Measurements from ENCODE around the gene TMEM107.

TMEM107 gene

DNA sequence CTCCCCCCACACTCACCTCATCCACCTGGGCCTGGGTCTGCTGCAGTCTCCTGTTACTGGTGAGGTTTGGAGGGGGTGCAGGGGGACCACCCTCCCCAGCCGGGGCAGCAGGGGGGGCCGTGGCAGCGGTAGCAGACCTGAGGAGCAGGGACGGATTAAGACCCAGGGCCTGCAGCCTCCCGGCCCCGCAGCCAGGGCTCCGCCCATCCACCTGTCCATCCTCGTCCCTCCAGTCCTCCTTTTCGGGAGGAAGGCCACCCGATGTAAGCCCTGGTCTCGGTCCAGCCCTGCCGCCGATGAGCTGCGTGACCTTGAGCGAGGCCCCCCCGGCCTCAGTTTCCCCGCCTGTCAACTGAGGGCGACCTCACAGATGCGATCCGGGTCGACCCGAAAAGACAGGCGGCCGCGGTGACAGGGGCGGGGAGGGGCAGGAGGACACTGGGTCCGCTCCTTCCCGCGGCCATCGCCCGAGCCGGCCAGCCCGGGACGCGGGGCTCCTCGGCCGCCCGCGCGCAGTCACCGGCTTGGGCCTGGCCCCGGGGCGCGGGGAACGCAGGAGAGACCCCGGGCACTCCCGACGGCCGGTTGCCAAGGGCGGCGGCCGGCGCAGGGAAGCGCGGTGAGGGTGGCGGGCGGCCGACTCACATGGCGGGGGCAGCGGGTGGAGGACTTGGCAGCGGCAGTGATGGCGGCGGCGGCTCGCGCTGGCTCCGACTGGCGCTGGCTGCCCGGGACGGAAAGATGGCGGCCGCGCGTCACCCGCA, 13.8 kb downstream of the TMEM107 start, which contains the start of gene VAMP2 (continued):
- no peak for TF ChIP-seq ZNF248 (tag by site-specific recombination; IDR thresholded peaks at IDR 0.05)
- TF ChIP-seq ZNF585B (tag by site-specific recombination; IDR thresholded peaks at IDR 0.05) = no peak
- TF ChIP-seq ZNF701 (tag by site-specific recombination; IDR thresholded peaks at IDR 0.05) = no peak
- TF ChIP-seq, protein P1, sequence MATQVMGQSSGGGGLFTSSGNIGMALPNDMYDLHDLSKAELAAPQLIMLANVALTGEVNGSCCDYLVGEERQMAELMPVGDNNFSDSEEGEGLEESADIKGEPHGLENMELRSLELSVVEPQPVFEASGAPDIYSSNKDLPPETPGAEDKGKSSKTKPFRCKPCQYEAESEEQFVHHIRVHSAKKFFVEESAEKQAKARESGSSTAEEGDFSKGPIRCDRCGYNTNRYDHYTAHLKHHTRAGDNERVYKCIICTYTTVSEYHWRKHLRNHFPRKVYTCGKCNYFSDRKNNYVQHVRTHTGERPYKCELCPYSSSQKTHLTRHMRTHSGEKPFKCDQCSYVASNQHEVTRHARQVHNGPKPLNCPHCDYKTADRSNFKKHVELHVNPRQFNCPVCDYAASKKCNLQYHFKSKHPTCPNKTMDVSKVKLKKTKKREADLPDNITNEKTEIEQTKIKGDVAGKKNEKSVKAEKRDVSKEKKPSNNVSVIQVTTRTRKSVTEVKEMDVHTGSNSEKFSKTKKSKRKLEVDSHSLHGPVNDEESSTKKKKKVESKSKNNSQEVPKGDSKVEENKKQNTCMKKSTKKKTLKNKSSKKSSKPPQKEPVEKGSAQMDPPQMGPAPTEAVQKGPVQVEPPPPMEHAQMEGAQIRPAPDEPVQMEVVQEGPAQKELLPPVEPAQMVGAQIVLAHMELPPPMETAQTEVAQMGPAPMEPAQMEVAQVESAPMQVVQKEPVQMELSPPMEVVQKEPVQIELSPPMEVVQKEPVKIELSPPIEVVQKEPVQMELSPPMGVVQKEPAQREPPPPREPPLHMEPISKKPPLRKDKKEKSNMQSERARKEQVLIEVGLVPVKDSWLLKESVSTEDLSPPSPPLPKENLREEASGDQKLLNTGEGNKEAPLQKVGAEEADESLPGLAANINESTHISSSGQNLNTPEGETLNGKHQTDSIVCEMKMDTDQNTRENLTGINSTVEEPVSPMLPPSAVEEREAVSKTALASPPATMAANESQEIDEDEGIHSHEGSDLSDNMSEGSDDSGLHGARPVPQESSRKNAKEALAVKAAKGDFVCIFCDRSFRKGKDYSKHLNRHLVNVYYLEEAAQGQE (tag by site-specific recombination; IDR thresholded peaks at IDR 0.05) = no peak
- TF ChIP-seq HOXC10 (CRISPR knock-in tag; IDR thresholded peaks at IDR 0.05) = no peak
- TF ChIP-seq TRIM28 (IDR thresholded peaks at IDR 0.05; ENCODE audit: borderline replicate concordance, low read length) = no peak
- TF ChIP-seq ZNF791 (tag by site-specific recombination; IDR thresholded peaks at IDR 0.05) = no peak
- no peak for TF ChIP-seq ZNF792 (tag by site-specific recombination; IDR thresholded peaks at IDR 0.05)
- TF ChIP-seq ZNF223 (tag by site-specific recombination; IDR thresholded peaks at IDR 0.05) = no peak
- no peak for TF ChIP-seq ZNF510 (tag by site-specific recombination; IDR thresholded peaks at IDR 0.05; ENCODE audit: insufficient replicate concordance)
- TF ChIP-seq ZEB2 (tag by site-specific recombination; IDR thresholded peaks at IDR 0.05) = no peak
- TF ChIP-seq ZNF548 (tag by site-specific recombination; IDR thresholded peaks at IDR 0.05) = no peak
- no peak for TF ChIP-seq ZNF16 (tag by site-specific recombination; IDR thresholded peaks at IDR 0.05; ENCODE audit: low read depth)
- TF ChIP-seq ZNF768 (tag by site-specific recombination; IDR thresholded peaks at IDR 0.05) = no peak
- TF ChIP-seq, protein P2, sequence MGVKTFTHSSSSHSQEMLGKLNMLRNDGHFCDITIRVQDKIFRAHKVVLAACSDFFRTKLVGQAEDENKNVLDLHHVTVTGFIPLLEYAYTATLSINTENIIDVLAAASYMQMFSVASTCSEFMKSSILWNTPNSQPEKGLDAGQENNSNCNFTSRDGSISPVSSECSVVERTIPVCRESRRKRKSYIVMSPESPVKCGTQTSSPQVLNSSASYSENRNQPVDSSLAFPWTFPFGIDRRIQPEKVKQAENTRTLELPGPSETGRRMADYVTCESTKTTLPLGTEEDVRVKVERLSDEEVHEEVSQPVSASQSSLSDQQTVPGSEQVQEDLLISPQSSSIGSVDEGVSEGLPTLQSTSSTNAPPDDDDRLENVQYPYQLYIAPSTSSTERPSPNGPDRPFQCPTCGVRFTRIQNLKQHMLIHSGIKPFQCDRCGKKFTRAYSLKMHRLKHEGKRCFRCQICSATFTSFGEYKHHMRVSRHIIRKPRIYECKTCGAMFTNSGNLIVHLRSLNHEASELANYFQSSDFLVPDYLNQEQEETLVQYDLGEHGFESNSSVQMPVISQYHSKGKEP (tag by site-specific recombination; IDR thresholded peaks at IDR 0.05) = peak; percentile 35; the same call in 1 of the 2 replicates
- TF ChIP-seq ZNF670 (tag by site-specific recombination; IDR thresholded peaks at IDR 0.05; ENCODE audit: low read depth) = no peak
- no peak for TF ChIP-seq ZNF324 (tag by site-specific recombination; IDR thresholded peaks at IDR 0.05)
- no peak for TF ChIP-seq ZNF473 (tag by site-specific recombination; IDR thresholded peaks at IDR 0.05)
- no peak for TF ChIP-seq REPIN1 (tag by site-specific recombination; IDR thresholded peaks at IDR 0.05; ENCODE audit: low read depth)
- TF ChIP-seq, protein P3, sequence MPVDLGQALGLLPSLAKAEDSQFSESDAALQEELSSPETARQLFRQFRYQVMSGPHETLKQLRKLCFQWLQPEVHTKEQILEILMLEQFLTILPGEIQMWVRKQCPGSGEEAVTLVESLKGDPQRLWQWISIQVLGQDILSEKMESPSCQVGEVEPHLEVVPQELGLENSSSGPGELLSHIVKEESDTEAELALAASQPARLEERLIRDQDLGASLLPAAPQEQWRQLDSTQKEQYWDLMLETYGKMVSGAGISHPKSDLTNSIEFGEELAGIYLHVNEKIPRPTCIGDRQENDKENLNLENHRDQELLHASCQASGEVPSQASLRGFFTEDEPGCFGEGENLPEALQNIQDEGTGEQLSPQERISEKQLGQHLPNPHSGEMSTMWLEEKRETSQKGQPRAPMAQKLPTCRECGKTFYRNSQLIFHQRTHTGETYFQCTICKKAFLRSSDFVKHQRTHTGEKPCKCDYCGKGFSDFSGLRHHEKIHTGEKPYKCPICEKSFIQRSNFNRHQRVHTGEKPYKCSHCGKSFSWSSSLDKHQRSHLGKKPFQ (tag by site-specific recombination; IDR thresholded peaks at IDR 0.05) = no peak
- TF ChIP-seq ZNF785 (tag by site-specific recombination; IDR thresholded peaks at IDR 0.05) = no peak
- TF ChIP-seq ZNF629 (tag by site-specific recombination; IDR thresholded peaks at IDR 0.05) = no peak
- no peak for TF ChIP-seq ZFP69B (tag by site-specific recombination; IDR thresholded peaks at IDR 0.05)
- TF ChIP-seq ZNF530 (tag by site-specific recombination; IDR thresholded peaks at IDR 0.05; ENCODE audit: low read depth) = no peak
- no peak for TF ChIP-seq FEZF1 (tag by site-specific recombination; IDR thresholded peaks at IDR 0.05)
- TF ChIP-seq, protein P4, sequence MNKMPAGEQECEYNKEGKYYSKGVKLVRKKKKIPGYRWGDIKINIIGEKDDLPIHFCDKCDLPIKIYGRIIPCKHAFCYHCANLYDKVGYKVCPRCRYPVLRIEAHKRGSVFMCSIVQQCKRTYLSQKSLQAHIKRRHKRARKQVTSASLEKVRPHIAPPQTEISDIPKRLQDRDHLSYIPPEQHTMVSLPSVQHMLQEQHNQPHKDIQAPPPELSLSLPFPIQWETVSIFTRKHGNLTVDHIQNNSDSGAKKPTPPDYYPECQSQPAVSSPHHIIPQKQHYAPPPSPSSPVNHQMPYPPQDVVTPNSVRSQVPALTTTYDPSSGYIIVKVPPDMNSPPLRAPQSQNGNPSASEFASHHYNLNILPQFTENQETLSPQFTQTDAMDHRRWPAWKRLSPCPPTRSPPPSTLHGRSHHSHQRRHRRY (tag by site-specific recombination; IDR thresholded peaks at IDR 0.05) = no peak
- no peak for TF ChIP-seq ZNF621 (tag by site-specific recombination; IDR thresholded peaks at IDR 0.05)
- peak; percentile 64 for TF ChIP-seq SP3 (tag by site-specific recombination; IDR thresholded peaks at IDR 0.05)
- TF ChIP-seq ZNF561 (tag by site-specific recombination; IDR thresholded peaks at IDR 0.05; ENCODE audit: borderline replicate concordance) = 0 out of 2 replicates have a peak, but pooled peaks have one; percentile 69
- no peak for TF ChIP-seq ZNF600 (tag by site-specific recombination; IDR thresholded peaks at IDR 0.05)
- TF ChIP-seq, protein P5, sequence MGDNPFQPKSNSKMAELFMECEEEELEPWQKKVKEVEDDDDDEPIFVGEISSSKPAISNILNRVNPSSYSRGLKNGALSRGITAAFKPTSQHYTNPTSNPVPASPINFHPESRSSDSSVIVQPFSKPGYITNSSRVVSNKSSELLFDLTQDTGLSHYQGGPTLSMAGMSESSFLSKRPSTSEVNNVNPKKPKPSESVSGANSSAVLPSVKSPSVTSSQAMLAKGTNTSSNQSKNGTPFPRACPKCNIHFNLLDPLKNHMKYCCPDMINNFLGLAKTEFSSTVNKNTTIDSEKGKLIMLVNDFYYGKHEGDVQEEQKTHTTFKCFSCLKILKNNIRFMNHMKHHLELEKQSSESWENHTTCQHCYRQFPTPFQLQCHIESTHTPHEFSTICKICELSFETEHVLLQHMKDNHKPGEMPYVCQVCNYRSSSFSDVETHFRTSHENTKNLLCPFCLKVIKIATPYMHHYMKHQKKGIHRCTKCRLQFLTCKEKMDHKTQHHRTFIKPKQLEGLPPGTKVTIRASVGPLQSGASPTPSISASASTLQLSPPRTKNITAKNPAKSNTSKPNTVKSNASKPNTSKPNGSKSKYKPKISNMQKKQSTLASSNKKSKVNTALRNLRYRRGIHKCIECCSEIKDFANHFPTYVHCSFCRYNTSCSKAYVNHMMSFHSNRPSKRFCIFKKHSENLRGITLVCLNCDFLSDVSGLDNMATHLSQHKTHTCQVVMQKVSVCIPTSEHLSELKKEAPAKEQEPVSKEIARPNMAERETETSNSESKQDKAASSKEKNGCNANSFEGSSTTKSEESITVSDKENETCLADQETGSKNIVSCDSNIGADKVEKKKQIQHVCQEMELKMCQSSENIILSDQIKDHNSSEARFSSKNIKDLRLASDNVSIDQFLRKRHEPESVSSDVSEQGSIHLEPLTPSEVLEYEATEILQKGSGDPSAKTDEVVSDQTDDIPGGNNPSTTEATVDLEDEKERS (tag by site-specific recombination; IDR thresholded peaks at IDR 0.05) = no peak
